H1 (cell line): ENCODE measurements around the gene IKZF3. TPM values are rescaled to one million over a fixed set of nuclear protein-coding genes. Genes with fewer than 3 reads are reported as not detected.

ENCODE experiments used
- CTCF ChIA-PET: fragments of 300-600 bp; sonication (Branson Sonifier 250); formaldehyde crosslinking; loops from one replicate; lab custom pipeline; 2021; ENCODE audit not compliant: partially characterized antibody; lab: Charles Lee
- POLR2A ChIA-PET: fragments of 300-600 bp; sonication (Branson Sonifier 250); formaldehyde crosslinking; loops from one replicate; lab custom pipeline; 2021; ENCODE audit warnings: inconsistent platforms; ENCODE audit not compliant: partially characterized antibody; lab: Charles Lee
- DNase-seq, 2 experiments: peaks; one replicate each; pipeline versions ENCODE4 v3.0.0 to v3.0.0-alpha.2; 2010 to 2022; ENCODE audit warnings: low spot score in 2 of 2, low read depth in 1 of 2, mixed read lengths in 1 of 2
- FAIRE-seq: peaks from 2 replicates; lab custom pipeline; 2011; peaks lifted over from hg19 to GRCh38; lab: Jason Lieb, UNC
- H2AFZ ChIP-seq: 2 replicates; pipeline ENCODE4 v1.8.1; 2012; ENCODE audit warnings: low read length, inconsistent platforms
- H2AK5ac ChIP-seq: 2 replicates; pipeline ENCODE4 v1.6.1; 2013; ENCODE audit warnings: low read depth, low read length
- H2BK120ac ChIP-seq: replicated peaks from 2 replicates; pipeline ENCODE3; 2013; ENCODE audit warnings: low read depth, low read length, inconsistent platforms
- H2BK12ac ChIP-seq: 2 replicates; pipeline ENCODE4 v1.6.1; 2013; ENCODE audit warnings: low read depth, low read length
- H2BK15ac ChIP-seq: 2 replicates; pipeline ENCODE4 v1.6.1; 2013; ENCODE audit warnings: low read length
- H2BK20ac ChIP-seq: 2 replicates; pipeline ENCODE4 v1.6.1; 2013; ENCODE audit warnings: low read length
- H2BK5ac ChIP-seq: 2 replicates; pipeline ENCODE4 v1.6.1; 2013; ENCODE audit warnings: low read depth, low read length
- H3K14ac ChIP-seq: 2 replicates; pipeline ENCODE4 v1.6.1; 2013; ENCODE audit warnings: inconsistent platforms; ENCODE audit not compliant: insufficient read length
- H3K18ac ChIP-seq: 2 replicates; pipeline ENCODE4 v1.6.1; 2013; ENCODE audit warnings: low read length; ENCODE audit errors: extremely low read depth
- H3K23ac ChIP-seq: 2 replicates; pipeline ENCODE4 v1.6.1; 2013; ENCODE audit warnings: inconsistent platforms; ENCODE audit not compliant: insufficient read length
- H3K23me2 ChIP-seq: 2 replicates; pipeline ENCODE4 v1.6.1; 2013; ENCODE audit warnings: low read depth, low read length
- H3K27ac ChIP-seq: 2 replicates; pipeline ENCODE4 v1.6.1; 2011; ENCODE audit warnings: low read depth, low read length, inconsistent platforms
- H3K27me3 ChIP-seq, 4 experiments: replicated peaks in 1 of 4; 1 replicate in 1 of 4; 2 replicates in 3 of 4; pipeline versions ENCODE4 v1.6.1 to v1.8.1; 2011 to 2013; ENCODE audit warnings: low read length in 3 of 4, mild to moderate bottlenecking in 3 of 4, inconsistent platforms in 2 of 4, mixed read lengths in 2 of 4, moderate library complexity in 1 of 4; ENCODE audit not compliant: control insufficient read depth in 3 of 4, insufficient read depth in 3 of 4; ENCODE audit errors: extremely low read depth in 1 of 4
- H3K36me3 ChIP-seq, 4 experiments: 2 replicates each; pipeline versions ENCODE4 v1.6.1 to v1.8.1; 2011 to 2013; ENCODE audit warnings: mild to moderate bottlenecking in 4 of 4, low read length in 3 of 4, moderate library complexity in 2 of 4, control low read depth in 1 of 4, inconsistent platforms in 1 of 4; ENCODE audit not compliant: insufficient read depth in 4 of 4, control insufficient read depth in 2 of 4
- H3K4ac ChIP-seq: replicated peaks from 2 replicates; pipeline ENCODE3; 2013; ENCODE audit warnings: low read length, low read depth, mixed read lengths, inconsistent platforms; ENCODE audit not compliant: insufficient read length
- H3K4me1 ChIP-seq, 4 experiments: replicated peaks in 1 of 4; 1 replicate in 1 of 4; 2 replicates in 3 of 4; pipeline versions ENCODE4 v1.6.1 to v1.8.1; 2011 to 2013; ENCODE audit warnings: low read length in 3 of 4, inconsistent platforms in 2 of 4, mixed read lengths in 1 of 4; ENCODE audit not compliant: insufficient read depth in 4 of 4, control insufficient read depth in 3 of 4
- H3K4me2 ChIP-seq, 2 experiments: 2 replicates each; pipeline versions ENCODE4 v1.6.1 to v1.8.1; 2011 to 2013; ENCODE audit warnings: low read depth in 2 of 2, low read length in 2 of 2, control low read depth in 1 of 2, inconsistent platforms in 1 of 2, mild to moderate bottlenecking in 1 of 2; ENCODE audit not compliant: insufficient read depth in 1 of 2
- H3K4me3 ChIP-seq, 4 experiments: fragments of 200-600, 300-600 bp in 1 of 4; sonication (generic), shearing (Covaris generic), sonication (Bioruptor Twin) in 1 of 4; 2 replicates each; pipeline versions ENCODE4 v1.5.1 to v1.8.1; 2011 to 2016; ENCODE audit warnings: low read length in 4 of 4, low read depth in 3 of 4, control low read depth in 2 of 4, inconsistent platforms in 2 of 4, mild to moderate bottlenecking in 2 of 4, mixed read lengths in 1 of 4, moderate library complexity in 1 of 4; ENCODE audit not compliant: insufficient read depth in 2 of 4; ENCODE audit errors: extremely low read depth in 1 of 4
- H3K56ac ChIP-seq: replicated peaks from 2 replicates; pipeline ENCODE3; 2013; ENCODE audit warnings: low read depth, mild to moderate bottlenecking, mixed read lengths, low read length, inconsistent platforms; ENCODE audit not compliant: insufficient read length
- H3K79me1 ChIP-seq: 2 replicates; pipeline ENCODE4 v1.6.1; 2013; ENCODE audit warnings: low read depth, low read length, control low read depth
- H3K79me2 ChIP-seq, 2 experiments: 2 replicates each; pipeline versions ENCODE4 v1.6.1 to v1.8.1; 2012 to 2013; ENCODE audit warnings: low read length in 2 of 2, mild to moderate bottlenecking in 2 of 2, inconsistent platforms in 1 of 2; ENCODE audit not compliant: insufficient read depth in 2 of 2, control insufficient read depth in 1 of 2
- H3K9ac ChIP-seq, 4 experiments: replicated peaks in 1 of 4; 1 replicate in 1 of 4; 2 replicates in 3 of 4; pipeline versions ENCODE4 v1.6.1 to v1.8.1; 2011 to 2013; ENCODE audit warnings: low read depth in 3 of 4, low read length in 3 of 4, control low read depth in 2 of 4, mild to moderate bottlenecking in 2 of 4, moderate library complexity in 2 of 4, inconsistent platforms in 1 of 4; ENCODE audit errors: extremely low read depth in 1 of 4
- H3K9me3 ChIP-seq, 2 experiments: 2 replicates each; pipeline versions ENCODE4 v1.6.1 to v1.8.1; 2012 to 2013; ENCODE audit warnings: mild to moderate bottlenecking in 2 of 2, moderate library complexity in 2 of 2, control low read depth in 1 of 2, inconsistent platforms in 1 of 2, low read depth in 1 of 2, low read length in 1 of 2, mixed read lengths in 1 of 2; ENCODE audit not compliant: insufficient read depth in 2 of 2
- H4K20me1 ChIP-seq, 2 experiments: replicated peaks in 1 of 2; 2 replicates each; pipeline versions ENCODE3 to v1.8.1; 2011 to 2013; ENCODE audit warnings: inconsistent platforms in 2 of 2, low read length in 2 of 2, mild to moderate bottlenecking in 1 of 2; ENCODE audit not compliant: insufficient read depth in 2 of 2, control insufficient read depth in 1 of 2
- H4K5ac ChIP-seq: 2 replicates; pipeline ENCODE4 v1.6.1; 2013; ENCODE audit warnings: low read length, low read depth, mixed read lengths, inconsistent platforms; ENCODE audit not compliant: insufficient read length
- H4K8ac ChIP-seq: 2 replicates; pipeline ENCODE4 v1.8.0; 2013; ENCODE audit warnings: mild to moderate bottlenecking, moderate library complexity, low read length, inconsistent platforms; ENCODE audit not compliant: insufficient read depth; ENCODE audit errors: extremely low read depth
- H4K91ac ChIP-seq: replicated peaks from 2 replicates; pipeline ENCODE3; 2013; ENCODE audit warnings: low read length, mixed read lengths, inconsistent platforms; ENCODE audit not compliant: insufficient read length
- BRCA1 ChIP-seq: IDR thresholded peaks from 2 replicates; pipeline ENCODE4 v1.6.1; 2012; ENCODE audit warnings: low read depth, low read length, improper control_type of control experiment
- E2F6 ChIP-seq: IDR thresholded peaks from 2 replicates; pipeline ENCODE4 v1.6.1; 2012; ENCODE audit warnings: inconsistent platforms
- NANOG ChIP-seq: IDR thresholded peaks from 2 replicates; pipeline ENCODE4 v1.6.1; 2011; ENCODE audit warnings: low read length, low read depth, mild to moderate bottlenecking, inconsistent platforms; ENCODE audit not compliant: insufficient read depth, poor library complexity, severe bottlenecking
- POLR2A ChIP-seq, 2 experiments: IDR thresholded peaks; 1 replicate in 1 of 2; 2 replicates in 1 of 2; pipeline ENCODE4 v1.6.1; 2011; ENCODE audit warnings: low read depth in 2 of 2, low read length in 2 of 2, mild to moderate bottlenecking in 2 of 2; ENCODE audit errors: control extremely low read depth in 1 of 2
- SIN3A ChIP-seq, 2 experiments: IDR thresholded peaks in 1 of 2; conservative IDR thresholded peaks in 1 of 2; 2 replicates each; pipeline ENCODE4 v1.6.1; 2011 to 2012; ENCODE audit warnings: low read length in 2 of 2, improper control_type of control experiment in 1 of 2, low read depth in 1 of 2, mild to moderate bottlenecking in 1 of 2
- SP4 ChIP-seq: IDR thresholded peaks from 2 replicates; pipeline ENCODE4 v1.6.1; 2012; ENCODE audit warnings: low read length, inconsistent platforms
- SRF ChIP-seq: IDR thresholded peaks from 2 replicates; pipeline ENCODE4 v1.6.1; 2011; ENCODE audit warnings: mild to moderate bottlenecking, low read depth, low read length, moderate library complexity
- TEAD4 ChIP-seq: IDR thresholded peaks from 2 replicates; pipeline ENCODE4 v1.6.1; 2012; ENCODE audit warnings: low read depth, low read length, inconsistent platforms, mixed read lengths
- WGBS, 2 experiments: shearing (Covaris generic) in 1 of 2; methylation state at CpG; one replicate each; pipeline versions ENCODE4 v1.1.6 to v1.1.7; 2013 to 2015; ENCODE audit warnings: low lambda C conversion rate in 2 of 2, mixed read lengths in 2 of 2, inconsistent platforms in 1 of 2, low coverage in 1 of 2, missing lambda C conversion rate in 1 of 2; ENCODE audit not compliant: insufficient replicate concordance in 2 of 2, insufficient coverage in 1 of 2, insufficient read length in 1 of 2; ENCODE audit errors: extremely low coverage in 1 of 2, missing lambda C conversion rate in 1 of 2; 5-methylcytosine and 5-hydroxymethylcytosine counted together
- polyA plus RNA-seq, 7 experiments: library from polyadenylated mRNA; depleted of rRNA in 3 of 7; stranded (reverse) in 5 of 7; unstranded in 2 of 7; fragments of >200 nt in 5 of 7; fragments of 200-250 nt in 2 of 7; gene quantifications; 1 replicate in 5 of 7; 2 replicates in 1 of 7; 4 replicates in 1 of 7; pipeline versions ENCODE4 v1.2.1 to v1.2.3, GENCODE V29; 2011 to 2013; ENCODE audit warnings: missing spikeins in 2 of 7, mixed read lengths in 2 of 7
- total RNA-seq: library from RNA; stranded (reverse); fragmentation: NEBNext Ultra II Directional; extraction: Animal tissue kit (Norgen Biotek cat#: 25700); gene quantifications from 2 replicates; pipeline ENCODE4 v1.2.1, GENCODE V29; 2021

IKZF3 gene
- total and polyA plus RNA-seq, 2 of the 8 experiments (the other 6 are each of a cell fraction or from before 2014, with no cell fraction given), result 0.23 to 0.56 TPM

GRCh38 chr17:39846205-39846604, 17.9 kb downstream of the IKZF3 start:
- Histone ChIP-seq H3K79me1 (no peaks in the 10 kb centered on the region), H3K18ac (no peak overlapping the region), H2AFZ (no peak overlapping the region), H3K79me2 (no peaks in the 10 kb centered on the region), H3K14ac (no peak overlapping the region), H2BK120ac (no peak overlapping the region), H3K36me3 (no peaks in the 10 kb centered on the region), H4K20me1 (no peaks in the 10 kb centered on the region), H3K23ac (no peak overlapping the region), H3K23me2 (no peaks in the 10 kb centered on the region), H3K4me2 (no peak overlapping the region), H4K5ac (no peak overlapping the region), H3K27me3 (no peaks in the 10 kb centered on the region), H4K8ac (no peak overlapping the region), H3K9ac (no peak overlapping the region), H4K91ac (no peak overlapping the region), H2BK20ac (no peak overlapping the region), H3K27ac (no peak overlapping the region), H3K4me3 (no peak overlapping the region), H3K4ac (no peak overlapping the region), H2BK15ac (no peak overlapping the region), H3K56ac (no peak overlapping the region), H2AK5ac (no peak overlapping the region), H3K9me3 (no peaks in the 10 kb centered on the region), H3K4me1 (no peaks in the 10 kb centered on the region), H2BK5ac (no peak overlapping the region), H2BK12ac (no peak overlapping the region)
- TF ChIP-seq E2F6 (no peak), SP4 (no peak), NANOG (no peak), POLR2A (IDR thresholded peaks at IDR 0.05; ENCODE audit: control extremely low read depth in 1 of 2, low read depth in 2 of 2, low read length in 2 of 2) (no peak), BRCA1 (no peak), TEAD4 (no peak), SIN3A (conservative IDR thresholded peaks at IDR 0.05 in 1 of 2, IDR thresholded peaks at IDR 0.05 in 1 of 2; ENCODE audit: low read depth in 1 of 2, low read length in 2 of 2) (no peak), SRF (no peak)
- WGBS, 2 experiments, result 81% methylated on average over 4 of the region's 4 CpGs; no CpG with 5 or more reads in 1 of the 2 experiments
- ChIA-PET CTCF (interaction anchor here (0.8 to 1.4 kb wide), 2 partner anchors 11 to 124 kb away, joined by 4 to 5 read pairs; no protein-coding TSS in a partner anchor), POLR2A (no interaction called here)
- DNase-seq (no peak), FAIRE-seq (no peak)
